ENCODE data around the gene TSPAN13. TPM values are rescaled to one million over a fixed set of nuclear protein-coding genes. Genes with fewer than 3 reads are reported as not detected.

The TSPAN13 gene
- total and polyA plus RNA-seq, 2 of the 4 experiments (the other 2 are of a cell fraction), result 3.0 to 5.0 TPM

DNA sequence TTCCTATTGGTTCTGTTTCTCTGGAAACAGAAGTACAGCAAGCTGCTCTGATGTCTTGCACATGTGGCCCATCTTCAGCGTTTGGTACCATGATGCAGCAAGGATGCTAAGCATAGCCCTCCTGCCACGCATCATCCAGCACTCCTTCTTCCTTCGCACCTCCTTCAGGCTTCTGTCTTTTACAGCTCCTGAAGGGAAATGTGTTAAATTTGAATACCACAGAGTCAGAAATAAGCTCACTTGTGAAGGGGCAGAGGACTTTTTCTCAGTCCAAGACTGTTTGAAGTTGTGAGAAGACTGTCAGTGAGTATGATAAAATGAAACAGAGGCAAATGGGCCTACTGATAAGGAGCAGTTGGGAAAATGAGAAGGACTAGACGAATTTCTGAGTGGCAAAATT is 20.7 kb downstream of the TSPAN13 start:
- Histone ChIP-seq H2AK5ac (ENCODE audit: low read depth, low read length) (no peak overlapping the region), H3K79me1 (ENCODE audit: low read depth in 1 of 2, low read length in 2 of 2) (no peaks in the 10 kb centered on the region), H2AK9ac (replicated peaks; ENCODE audit: low read depth, low read length, poor library complexity) (no peak overlapping the region), H2BK120ac (ENCODE audit: low read depth, low read length) (no peak overlapping the region), H3K27me3 (ENCODE audit: control insufficient read depth, insufficient read depth, low read length) (no peaks in the 10 kb centered on the region), H3K36me3 (ENCODE audit: control insufficient read depth, insufficient read depth, low read length) (no peaks in the 10 kb centered on the region), H2AFZ (replicated peaks; ENCODE audit: low read length, poor library complexity) (no peak overlapping the region), H3K27ac (ENCODE audit: insufficient read depth, low read length) (no peak overlapping the region), H2BK15ac (ENCODE audit: low read depth, low read length) (no peak overlapping the region), H4K91ac (ENCODE audit: insufficient read depth, low read depth, low read length) (no peak overlapping the region), H3K9ac (ENCODE audit: low read depth, low read length) (no peak overlapping the region), H3K14ac (replicated peaks; ENCODE audit: low read depth, low read length) (no peak overlapping the region), H3K9me1 (ENCODE audit: insufficient read depth, low read length) (no peaks in the 10 kb centered on the region), H2BK5ac (ENCODE audit: low read depth, low read length, poor library complexity, severe bottlenecking) (no peak overlapping the region), H4K20me1 (ENCODE audit: insufficient read depth, low read length) (no peaks in the 10 kb centered on the region), H3K18ac (ENCODE audit: low read depth, low read length) (no peak overlapping the region), H4K8ac (ENCODE audit: low read depth in 2 of 2, low read length in 2 of 2) (no peak overlapping the region; a peak in 1 of 4 replicates), H3K56ac (ENCODE audit: extremely low read depth, insufficient read depth, low read length) (no peak overlapping the region), H4K5ac (ENCODE audit: low read depth, low read length) (no peak overlapping the region), H3K4me1 (ENCODE audit: control insufficient read depth, insufficient read depth, low read length) (no peaks in the 10 kb centered on the region), H2BK20ac (ENCODE audit: low read depth, low read length) (no peak overlapping the region), H3K9me3 (ENCODE audit: control insufficient read depth, insufficient read depth, low read length) (no peaks in the 10 kb centered on the region), H3K4me3 (ENCODE audit: insufficient read depth, low read depth, low read length) (no peak overlapping the region), H3K4me2 (ENCODE audit: low read depth, low read length) (no peak overlapping the region), H3K23ac (ENCODE audit: low read depth, low read length) (no peak overlapping the region), H3K4ac (ENCODE audit: low read depth, low read length) (no peak overlapping the region)
- no peak for TF ChIP-seq RCOR1 (IDR thresholded peaks at IDR 0.05; ENCODE audit: insufficient replicate concordance, low read length)
- TF ChIP-seq, protein P1, sequence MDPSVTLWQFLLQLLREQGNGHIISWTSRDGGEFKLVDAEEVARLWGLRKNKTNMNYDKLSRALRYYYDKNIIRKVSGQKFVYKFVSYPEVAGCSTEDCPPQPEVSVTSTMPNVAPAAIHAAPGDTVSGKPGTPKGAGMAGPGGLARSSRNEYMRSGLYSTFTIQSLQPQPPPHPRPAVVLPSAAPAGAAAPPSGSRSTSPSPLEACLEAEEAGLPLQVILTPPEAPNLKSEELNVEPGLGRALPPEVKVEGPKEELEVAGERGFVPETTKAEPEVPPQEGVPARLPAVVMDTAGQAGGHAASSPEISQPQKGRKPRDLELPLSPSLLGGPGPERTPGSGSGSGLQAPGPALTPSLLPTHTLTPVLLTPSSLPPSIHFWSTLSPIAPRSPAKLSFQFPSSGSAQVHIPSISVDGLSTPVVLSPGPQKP (IDR thresholded peaks at IDR 0.05; ENCODE audit: borderline replicate concordance, low read depth, low read length), result no peak
- no peak for TF ChIP-seq MAZ (IDR thresholded peaks at IDR 0.05; ENCODE audit: borderline replicate concordance, low read depth, low read length)
- TF ChIP-seq CHD1 (IDR thresholded peaks at IDR 0.05; ENCODE audit: low read depth, low read length), result no peak
- TF ChIP-seq MXI1 (IDR thresholded peaks at IDR 0.05; ENCODE audit: borderline replicate concordance, low read depth, low read length), result no peak
- TF ChIP-seq BHLHE40 (IDR thresholded peaks at IDR 0.05; ENCODE audit: low read depth, low read length), result no peak
- TF ChIP-seq, protein P2, sequence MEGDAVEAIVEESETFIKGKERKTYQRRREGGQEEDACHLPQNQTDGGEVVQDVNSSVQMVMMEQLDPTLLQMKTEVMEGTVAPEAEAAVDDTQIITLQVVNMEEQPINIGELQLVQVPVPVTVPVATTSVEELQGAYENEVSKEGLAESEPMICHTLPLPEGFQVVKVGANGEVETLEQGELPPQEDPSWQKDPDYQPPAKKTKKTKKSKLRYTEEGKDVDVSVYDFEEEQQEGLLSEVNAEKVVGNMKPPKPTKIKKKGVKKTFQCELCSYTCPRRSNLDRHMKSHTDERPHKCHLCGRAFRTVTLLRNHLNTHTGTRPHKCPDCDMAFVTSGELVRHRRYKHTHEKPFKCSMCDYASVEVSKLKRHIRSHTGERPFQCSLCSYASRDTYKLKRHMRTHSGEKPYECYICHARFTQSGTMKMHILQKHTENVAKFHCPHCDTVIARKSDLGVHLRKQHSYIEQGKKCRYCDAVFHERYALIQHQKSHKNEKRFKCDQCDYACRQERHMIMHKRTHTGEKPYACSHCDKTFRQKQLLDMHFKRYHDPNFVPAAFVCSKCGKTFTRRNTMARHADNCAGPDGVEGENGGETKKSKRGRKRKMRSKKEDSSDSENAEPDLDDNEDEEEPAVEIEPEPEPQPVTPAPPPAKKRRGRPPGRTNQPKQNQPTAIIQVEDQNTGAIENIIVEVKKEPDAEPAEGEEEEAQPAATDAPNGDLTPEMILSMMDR (conservative IDR thresholded peaks at IDR 0.05; ENCODE audit: low read depth, low read length), result no peak
- TF ChIP-seq NFE2L2 (IDR thresholded peaks at IDR 0.05; ENCODE audit: low read depth, low read length), result no peak
- TF ChIP-seq FOS (IDR thresholded peaks at IDR 0.05; ENCODE audit: low read depth, low read length), result no peak
- no peak for TF ChIP-seq POLR2A (IDR thresholded peaks at IDR 0.05; ENCODE audit: low read depth, low read length)
- TF ChIP-seq RAD21 (IDR thresholded peaks at IDR 0.05; ENCODE audit: low read length), result no peak
- TF ChIP-seq CEBPB (IDR thresholded peaks at IDR 0.05; ENCODE audit: low read depth, low read length), result no peak
- TF ChIP-seq, protein P3, sequence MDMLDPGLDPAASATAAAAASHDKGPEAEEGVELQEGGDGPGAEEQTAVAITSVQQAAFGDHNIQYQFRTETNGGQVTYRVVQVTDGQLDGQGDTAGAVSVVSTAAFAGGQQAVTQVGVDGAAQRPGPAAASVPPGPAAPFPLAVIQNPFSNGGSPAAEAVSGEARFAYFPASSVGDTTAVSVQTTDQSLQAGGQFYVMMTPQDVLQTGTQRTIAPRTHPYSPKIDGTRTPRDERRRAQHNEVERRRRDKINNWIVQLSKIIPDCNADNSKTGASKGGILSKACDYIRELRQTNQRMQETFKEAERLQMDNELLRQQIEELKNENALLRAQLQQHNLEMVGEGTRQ (IDR thresholded peaks at IDR 0.05; ENCODE audit: low read depth, low read length), result no peak
- TF ChIP-seq RFX5 (IDR thresholded peaks at IDR 0.05; ENCODE audit: low read depth, low read length), result no peak
- TF ChIP-seq SMC3 (IDR thresholded peaks at IDR 0.05; ENCODE audit: low read depth, low read length), result no peak
- ATAC-seq (ENCODE audit: low read depth) (no peak), DNase-seq (no peak)
- CTCF ChIA-PET, result interaction anchor here (1.1 to 1.8 kb wide), 2 partner anchors 27 to 152 kb away, joined by 3 to 6 read pairs; no protein-coding TSS in a partner anchor
- no CpG with 5 or more reads among the region's 4 CpGs for WGBS, 2 experiments (ENCODE audit: extremely low coverage in 2 of 2, insufficient read length in 1 of 2)
- POLR2A ChIA-PET (ENCODE audit: unreplicated experiment), result no interaction called here
- intact Hi-C loops (cut with micrococcal nuclease) (no loop called here), in situ Hi-C loops (cut with MboI; ENCODE audit: low sequenced_read_pairs) (no loop called here), dilution Hi-C loops (cut with HindIII; ENCODE audit: low sequenced_read_pairs, unreplicated experiment) (no loop called here)
- no TSS peak for BruUV-seq (replicated peaks)
